Fibroblast of villous mesenchyme (primary cell): ENCODE measurements around the gene WIZ. TPM values are rescaled to one million over a fixed set of nuclear protein-coding genes. Genes with fewer than 3 reads are reported as not detected.
A peak's percentile ranks its signal among the peaks of the same experiment; 100 is the strongest.

Source experiments
- DNase-seq: peaks from one replicate; pipeline ENCODE4 v3.0.0-alpha.2; 2010; ENCODE audit warnings: low read depth
- H3K4me3 ChIP-seq: 2 replicates; pipeline ENCODE4 v1.5.1; 2011; ENCODE audit warnings: low read depth, mild to moderate bottlenecking, low read length
- total RNA-seq: library from RNA; depleted of rRNA; stranded (reverse); fragments of >200 nt; gene quantifications from 2 replicates; pipeline ENCODE4 v1.2.3, GENCODE V29; 2012
- TF ChIP-seq, protein P1 (sequence below): IDR thresholded peaks from 2 replicates; pipeline ENCODE4 v1.5.1; 2012; ENCODE audit warnings: low read depth, mild to moderate bottlenecking, low read length; ENCODE audit not compliant: insufficient read depth

WIZ gene
- total RNA-seq, 1 donor: 7.3 TPM

DNA sequence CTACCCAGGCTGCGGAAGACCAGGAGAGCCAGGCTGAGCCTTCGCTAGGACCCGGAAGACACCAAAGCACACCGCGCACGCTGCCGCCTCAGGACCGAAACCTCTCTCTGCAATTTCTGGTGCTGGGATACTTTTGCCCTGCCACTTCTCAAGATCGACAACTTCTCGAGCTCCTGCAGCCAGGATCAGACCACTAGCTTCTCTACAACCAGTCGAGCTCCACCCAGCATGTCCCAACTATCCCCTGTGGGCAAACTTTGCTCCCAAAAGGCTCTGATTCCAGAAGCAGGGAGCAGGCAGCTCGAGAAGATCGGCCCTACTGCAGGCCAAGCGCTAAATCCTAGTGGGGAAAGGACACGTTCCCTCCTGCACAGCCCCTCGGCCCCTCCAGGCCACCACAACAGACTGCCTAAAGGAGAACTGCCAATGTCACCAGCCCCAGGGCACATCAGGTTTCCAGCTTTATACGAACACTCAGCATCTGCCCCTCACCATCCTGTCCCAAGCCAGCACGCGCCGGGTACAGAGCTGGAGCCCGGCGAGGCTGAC lies 71.1 kb downstream of the WIZ start:
- peak overlapping the region; percentile 94 for H3K4me3 ChIP-seq
- TF ChIP-seq, protein P1, sequence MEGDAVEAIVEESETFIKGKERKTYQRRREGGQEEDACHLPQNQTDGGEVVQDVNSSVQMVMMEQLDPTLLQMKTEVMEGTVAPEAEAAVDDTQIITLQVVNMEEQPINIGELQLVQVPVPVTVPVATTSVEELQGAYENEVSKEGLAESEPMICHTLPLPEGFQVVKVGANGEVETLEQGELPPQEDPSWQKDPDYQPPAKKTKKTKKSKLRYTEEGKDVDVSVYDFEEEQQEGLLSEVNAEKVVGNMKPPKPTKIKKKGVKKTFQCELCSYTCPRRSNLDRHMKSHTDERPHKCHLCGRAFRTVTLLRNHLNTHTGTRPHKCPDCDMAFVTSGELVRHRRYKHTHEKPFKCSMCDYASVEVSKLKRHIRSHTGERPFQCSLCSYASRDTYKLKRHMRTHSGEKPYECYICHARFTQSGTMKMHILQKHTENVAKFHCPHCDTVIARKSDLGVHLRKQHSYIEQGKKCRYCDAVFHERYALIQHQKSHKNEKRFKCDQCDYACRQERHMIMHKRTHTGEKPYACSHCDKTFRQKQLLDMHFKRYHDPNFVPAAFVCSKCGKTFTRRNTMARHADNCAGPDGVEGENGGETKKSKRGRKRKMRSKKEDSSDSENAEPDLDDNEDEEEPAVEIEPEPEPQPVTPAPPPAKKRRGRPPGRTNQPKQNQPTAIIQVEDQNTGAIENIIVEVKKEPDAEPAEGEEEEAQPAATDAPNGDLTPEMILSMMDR: no peak
- DNase-seq: peak; percentile 70

DNA sequence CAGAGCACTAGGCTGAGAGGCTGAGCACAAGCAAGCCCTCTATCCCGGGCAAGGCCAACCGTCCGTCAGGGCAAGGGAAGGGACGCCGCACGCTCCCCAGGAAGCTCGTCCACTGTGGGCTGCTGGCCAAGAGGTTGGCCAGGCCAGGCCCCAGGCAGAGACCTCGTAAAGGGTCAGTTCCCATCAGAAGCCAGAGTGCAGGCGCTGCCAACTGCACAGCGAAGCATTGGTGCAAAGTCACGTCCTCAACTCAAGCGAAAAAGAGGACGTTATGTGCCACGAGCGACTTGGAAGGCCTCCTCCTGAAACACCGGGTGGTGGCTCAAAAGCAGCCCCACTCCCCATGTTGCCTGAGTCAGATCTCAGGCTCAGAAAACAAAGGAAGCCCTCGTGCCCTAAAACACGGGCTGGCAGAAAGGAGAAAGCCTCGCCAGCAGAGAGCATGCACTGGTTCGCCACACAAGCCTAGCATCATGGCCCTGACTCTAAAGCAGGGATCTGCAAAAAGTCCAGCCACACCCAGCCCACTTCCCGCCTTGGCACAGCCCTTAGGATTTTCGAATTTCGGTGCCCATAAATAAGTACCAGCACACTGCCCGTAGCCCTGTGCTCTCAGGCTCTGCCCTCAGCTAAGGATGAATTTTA lies 74.8 kb downstream of the WIZ start:
- H3K4me3 ChIP-seq: no peak overlapping the region
- DNase-seq: no peak
- TF ChIP-seq, protein P1: no peak

DNA sequence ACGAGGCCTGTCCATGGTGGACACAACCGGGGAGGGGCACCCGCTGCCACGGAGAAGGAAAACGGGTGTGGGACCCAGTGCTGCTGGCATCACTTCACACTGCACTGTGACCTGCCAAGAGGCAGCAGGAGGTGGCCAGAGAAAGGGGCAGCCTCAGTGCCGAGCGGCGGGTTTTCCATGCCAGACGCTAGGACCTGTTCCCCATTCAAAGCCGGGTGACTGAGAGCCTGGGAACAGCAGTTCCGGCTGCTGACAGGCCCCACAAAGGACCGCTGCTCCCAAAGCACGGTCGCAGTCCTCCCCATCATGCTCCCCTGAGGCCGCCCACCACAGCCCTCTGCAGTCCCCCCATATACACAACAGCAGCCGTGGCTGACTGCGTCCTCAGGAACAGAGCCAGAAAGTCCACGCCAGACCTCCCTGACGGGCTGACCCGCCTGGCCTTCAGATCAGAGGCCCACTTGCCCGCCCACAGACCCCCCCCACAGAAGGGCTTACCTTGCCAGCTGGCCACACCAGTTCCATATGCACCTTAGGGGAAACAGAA lies 75.6 kb downstream of the WIZ start:
- DNase-seq: no peak
- no peak overlapping the region for H3K4me3 ChIP-seq
- TF ChIP-seq, protein P1: no peak

DNA sequence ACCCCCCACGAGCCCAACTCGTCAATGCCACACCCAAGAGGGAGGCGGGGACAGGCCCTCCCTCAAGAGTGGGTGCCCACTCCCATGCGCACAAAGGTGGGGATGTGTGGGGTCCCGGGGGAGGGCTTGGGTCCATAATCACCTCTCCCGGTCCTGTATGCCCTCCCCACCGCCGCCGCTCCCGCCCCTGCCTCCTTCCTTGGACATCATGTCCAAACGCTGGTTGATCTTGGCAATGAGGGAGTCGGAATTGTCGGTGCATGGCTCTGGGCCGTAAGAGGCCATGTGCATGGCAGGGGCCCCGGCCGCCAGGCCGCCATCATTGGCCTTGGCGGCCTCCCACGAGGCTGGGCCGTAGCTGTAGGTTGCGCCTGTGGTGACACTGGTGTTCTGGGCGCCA lies 76.1 kb downstream of the WIZ start:
- no peak for DNase-seq
- H3K4me3 ChIP-seq: no peak overlapping the region
- TF ChIP-seq, protein P1: no peak

DNA sequence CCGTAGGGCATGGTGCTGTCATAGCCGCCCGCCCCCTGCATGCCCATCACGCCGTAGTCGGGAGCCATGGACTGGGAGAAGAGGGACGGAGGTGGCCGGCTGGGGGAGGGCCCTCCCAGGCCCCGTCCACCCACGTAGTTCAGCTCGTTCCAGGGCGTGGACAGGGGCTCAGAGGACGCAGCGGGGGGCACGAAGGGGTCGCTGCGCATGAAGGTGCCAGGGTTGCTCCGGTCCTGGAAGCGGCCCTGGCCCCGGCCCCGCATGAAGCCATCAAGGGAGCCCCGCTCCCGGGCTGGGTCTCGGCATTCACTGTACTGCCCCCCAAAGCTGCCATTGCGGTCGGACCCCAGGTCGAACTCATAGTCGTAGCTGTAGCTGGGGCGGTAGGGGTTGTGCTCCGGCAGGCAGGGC lies 76.9 kb downstream of the WIZ start:
- no peak for DNase-seq
- H3K4me3 ChIP-seq: no peak overlapping the region
- TF ChIP-seq, protein P1: no peak

DNA sequence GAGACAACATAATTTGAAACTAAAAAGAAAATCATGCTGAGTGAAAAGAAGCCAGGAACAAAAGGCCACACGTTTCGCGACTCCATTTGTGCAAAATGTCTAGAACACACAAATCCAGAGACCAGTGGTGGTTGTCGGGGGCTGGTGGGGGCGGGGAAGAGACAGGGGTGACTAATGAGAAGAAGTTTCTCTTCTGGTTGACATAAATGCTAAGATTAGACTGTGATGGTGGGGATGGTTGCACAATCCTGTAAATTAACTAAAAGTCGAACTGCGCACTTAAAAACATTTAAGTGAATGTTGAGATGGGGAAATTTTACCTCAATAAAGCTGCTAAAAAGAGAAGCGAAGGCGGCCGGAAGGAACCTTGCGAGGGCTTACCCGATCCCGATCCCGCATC lies 77.3 kb downstream of the WIZ start:
- H3K4me3 ChIP-seq: no peak overlapping the region
- DNase-seq: no peak
- TF ChIP-seq, protein P1: no peak
